Transverse colon (tissue), 4 donors: ENCODE results near the gene RBM44.

Source experiments
- CTCF ChIP-seq, 5 experiments: fragments of 200-600 bp in 3 of 5; fragments of 450-650 bp in 2 of 5; sonication (generic) in 3 of 5; IDR thresholded peaks; 1 replicate in 2 of 5; 2 replicates in 3 of 5; pipeline ENCODE4 v1.5.1; 2016 to 2017; ENCODE audit warnings: antibody characterized with exemption in 5 of 5, inconsistent platforms in 3 of 5, mild to moderate bottlenecking in 2 of 5, moderate library complexity in 1 of 5
- POLR2A ChIP-seq: fragments of 450-650 bp; IDR thresholded peaks from one replicate; pipeline ENCODE4 v1.6.1; 2016; ENCODE audit warnings: antibody characterized with exemption, mild to moderate bottlenecking, moderate library complexity
- POLR2AphosphoS5 ChIP-seq, 3 donors: sonication (generic); formaldehyde crosslinking; IDR thresholded peaks; one replicate each; pipeline ENCODE4 v1.6.1; 2016; ENCODE audit warnings: antibody characterized with exemption in 3 of 3

- TF ChIP-seq CTCF (IDR thresholded peaks at IDR 0.05): no peak
- no peak for TF ChIP-seq POLR2AphosphoS5 (IDR thresholded peaks at IDR 0.05)
- no peak for TF ChIP-seq POLR2A
These were observed 465 bp downstream of the RBM44 start for GRCh38 chr2:237799060-237799428.
